ENCODE data around the gene TMEM9.

DNA sequence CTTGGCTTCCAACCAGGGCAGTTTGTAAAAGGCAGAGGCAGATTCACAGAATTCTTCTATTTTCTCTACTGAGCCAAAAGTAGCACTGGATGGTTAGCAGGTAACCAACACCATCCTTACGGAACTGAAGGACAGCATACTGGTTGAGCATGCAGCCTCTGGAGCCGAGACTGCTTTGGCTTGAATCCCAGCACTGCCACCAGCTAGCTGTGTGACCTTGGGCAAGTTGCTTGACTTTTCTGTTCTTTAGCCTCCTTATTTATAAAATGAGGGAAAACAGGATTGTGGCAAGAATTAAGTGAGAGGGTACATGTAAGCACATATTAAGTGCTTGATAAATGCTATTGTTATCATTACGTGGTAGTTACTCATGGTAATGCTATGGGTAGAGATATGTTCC is 61.5 kb downstream of the TMEM9 start:
- TF ChIP-seq EZH2 (IDR thresholded peaks at IDR 0.05): no peak
- TF ChIP-seq POLR2AphosphoS5 (IDR thresholded peaks at IDR 0.05; ENCODE audit: borderline replicate concordance, low read depth, low read length): no peak
- no peak for TF ChIP-seq FOXP2 (optimal IDR thresholded peaks at IDR 0.05; ENCODE audit: control extremely low read depth, extremely low read length, insufficient read depth)

All from SK-N-MC (cell line).